Measurements from ENCODE around the gene ABHD17A. TPM values are rescaled to one million over a fixed set of nuclear protein-coding genes. Genes with fewer than 3 reads are reported as not detected.
"Not testable (repeated sequence)": the region's sequence is repeated elsewhere in the genome, so short reads cannot be mapped to it uniquely, and the experiment has no call there.

Gene ABHD17A
- total and polyA plus RNA-seq, 4 donors: 53.5 to 141 (median 122) TPM

- Histone ChIP-seq H3K27me3 (ENCODE audit: control insufficient read depth, insufficient read depth, low read length) (no peaks in the 10 kb centered on the region), H3K27ac (ENCODE audit: low read depth, low read length) (peak overlapping the region; percentile 86), H3K4me3 (ENCODE audit: low read depth, low read length) (peak overlapping the region; percentile 89), H3K4me1 (ENCODE audit: control insufficient read depth, insufficient read depth, low read length) (peaks cover 52% of the 10 kb centered on the region), H3K36me3 (ENCODE audit: control insufficient read depth, insufficient read depth, low read length) (peaks cover 36% of the 10 kb centered on the region), H3K9me3 (ENCODE audit: control insufficient read depth, insufficient read depth, low read length) (no peaks in the 10 kb centered on the region)
- no peak for DNase-seq (ENCODE audit: low read depth in 4 of 6, low spot score in 6 of 6)
- WGBS (ENCODE audit: insufficient coverage): 22% methylated on average over 11 of the region's 11 CpGs
Observed at GRCh38 chr19:1884291-1884718, 991 bp downstream of the ABHD17A start.

- WGBS (ENCODE audit: insufficient coverage): 62% methylated on average over 7 of the region's 8 CpGs
- peak overlapping the region; percentile 86 for H3K27ac ChIP-seq (ENCODE audit: low read depth, low read length)
Observed at GRCh38 chr19:1883784-1884183, 1.5 kb downstream of the ABHD17A start.

GRCh38 chr19:1882786-1883692 is 2.3 kb downstream of the ABHD17A start:
- no peaks in the 10 kb centered on the region for H3K27me3 ChIP-seq (ENCODE audit: control insufficient read depth, insufficient read depth, low read length)
- H3K9me3 ChIP-seq (ENCODE audit: control insufficient read depth, insufficient read depth, low read length): no peaks in the 10 kb centered on the region
- DNase-seq (ENCODE audit: low read depth in 4 of 6, low spot score in 6 of 6): no peak
- 74% methylated on average over 25 of the region's 25 CpGs for WGBS (ENCODE audit: insufficient coverage)
- peaks cover 52% of the 10 kb centered on the region for H3K4me1 ChIP-seq (ENCODE audit: control insufficient read depth, insufficient read depth, low read length)
- peak overlapping the region; percentile 73 for H3K27ac ChIP-seq (ENCODE audit: low read depth, low read length)
- H3K4me3 ChIP-seq (ENCODE audit: low read depth, low read length): peak overlapping the region; percentile 89
- H3K36me3 ChIP-seq (ENCODE audit: control insufficient read depth, insufficient read depth, low read length): peaks cover 46% of the 10 kb centered on the region

More at GRCh38 chr19:1883784-1884183, 1.5 kb downstream of the ABHD17A start:
- no peak for DNase-seq (ENCODE audit: low read depth in 4 of 6, low spot score in 6 of 6)
- Histone ChIP-seq H3K36me3 (ENCODE audit: control insufficient read depth, insufficient read depth, low read length) (peaks cover 41% of the 10 kb centered on the region), H3K4me3 (ENCODE audit: low read depth, low read length) (peak overlapping the region; percentile 89), H3K9me3 (ENCODE audit: control insufficient read depth, insufficient read depth, low read length) (no peaks in the 10 kb centered on the region), H3K27me3 (ENCODE audit: control insufficient read depth, insufficient read depth, low read length) (no peaks in the 10 kb centered on the region), H3K4me1 (ENCODE audit: control insufficient read depth, insufficient read depth, low read length) (peaks cover 52% of the 10 kb centered on the region)

GRCh38 chr19:1882089-1882785 is 3.1 kb downstream of the ABHD17A start:
- no peak overlapping the region for H3K4me3 ChIP-seq (ENCODE audit: low read depth, low read length)
- peak overlapping the region; percentile 73 for H3K27ac ChIP-seq (ENCODE audit: low read depth, low read length)
- WGBS (ENCODE audit: insufficient coverage): 60% methylated on average over 26 of the region's 31 CpGs
- no peak for DNase-seq (ENCODE audit: low read depth in 4 of 6, low spot score in 6 of 6)
- peaks cover 48% of the 10 kb centered on the region for H3K36me3 ChIP-seq (ENCODE audit: control insufficient read depth, insufficient read depth, low read length)
- H3K4me1 ChIP-seq (ENCODE audit: control insufficient read depth, insufficient read depth, low read length): peaks cover 52% of the 10 kb centered on the region
- no peaks in the 10 kb centered on the region for H3K27me3 ChIP-seq (ENCODE audit: control insufficient read depth, insufficient read depth, low read length)
- no peaks in the 10 kb centered on the region for H3K9me3 ChIP-seq (ENCODE audit: control insufficient read depth, insufficient read depth, low read length)

- WGBS (ENCODE audit: insufficient coverage): 74% methylated on average over 20 of the region's 44 CpGs
- H3K4me3 ChIP-seq (ENCODE audit: low read depth, low read length); DNase-seq (ENCODE audit: low read depth in 4 of 6, low spot score in 6 of 6); H3K9me3 ChIP-seq (ENCODE audit: control insufficient read depth, insufficient read depth, low read length); H3K27me3 ChIP-seq (ENCODE audit: control insufficient read depth, insufficient read depth, low read length): not testable (repeated sequence)
- H3K27ac ChIP-seq (ENCODE audit: low read depth, low read length): peak overlapping the region; percentile 73
- peaks cover 50% of the 10 kb centered on the region for H3K36me3 ChIP-seq (ENCODE audit: control insufficient read depth, insufficient read depth, low read length)
- H3K4me1 ChIP-seq (ENCODE audit: control insufficient read depth, insufficient read depth, low read length): peaks cover 55% of the 10 kb centered on the region
Observed at GRCh38 chr19:1881393-1882088, 3.8 kb downstream of the ABHD17A start.

GRCh38 chr19:1880611-1881392 is 4.5 kb downstream of the ABHD17A start:
- Histone ChIP-seq H3K27me3 (ENCODE audit: control insufficient read depth, insufficient read depth, low read length) (no peaks in the 10 kb centered on the region), H3K27ac (ENCODE audit: low read depth, low read length) (no peak overlapping the region), H3K4me1 (ENCODE audit: control insufficient read depth, insufficient read depth, low read length) (peaks cover 60% of the 10 kb centered on the region), H3K36me3 (ENCODE audit: control insufficient read depth, insufficient read depth, low read length) (peaks cover 53% of the 10 kb centered on the region), H3K4me3 (ENCODE audit: low read depth, low read length) (no peak overlapping the region), H3K9me3 (ENCODE audit: control insufficient read depth, insufficient read depth, low read length) (no peaks in the 10 kb centered on the region)
- DNase-seq (ENCODE audit: low read depth in 4 of 6, low spot score in 6 of 6): no peak
- 94% methylated on average over 22 of the region's 35 CpGs for WGBS (ENCODE audit: insufficient coverage)

GRCh38 chr19:1879982-1880381 is 5.3 kb downstream of the ABHD17A start:
- H3K4me1 ChIP-seq (ENCODE audit: control insufficient read depth, insufficient read depth, low read length): peaks cover 62% of the 10 kb centered on the region
- not testable (repeated sequence) for H3K27ac ChIP-seq (ENCODE audit: low read depth, low read length); H3K9me3 ChIP-seq (ENCODE audit: control insufficient read depth, insufficient read depth, low read length); H3K4me3 ChIP-seq (ENCODE audit: low read depth, low read length); H3K27me3 ChIP-seq (ENCODE audit: control insufficient read depth, insufficient read depth, low read length); DNase-seq (ENCODE audit: low read depth in 4 of 6, low spot score in 6 of 6)
- 87% methylated on average over 8 of the region's 17 CpGs for WGBS (ENCODE audit: insufficient coverage)
- H3K36me3 ChIP-seq (ENCODE audit: control insufficient read depth, insufficient read depth, low read length): peaks cover 53% of the 10 kb centered on the region

GRCh38 chr19:1878583-1878982 is 6.7 kb downstream of the ABHD17A start:
- not testable (repeated sequence) for DNase-seq (ENCODE audit: low read depth in 4 of 6, low spot score in 6 of 6); H3K27ac ChIP-seq (ENCODE audit: low read depth, low read length); H3K9me3 ChIP-seq (ENCODE audit: control insufficient read depth, insufficient read depth, low read length); H3K27me3 ChIP-seq (ENCODE audit: control insufficient read depth, insufficient read depth, low read length); H3K4me3 ChIP-seq (ENCODE audit: low read depth, low read length)
- peaks cover 54% of the 10 kb centered on the region for H3K4me1 ChIP-seq (ENCODE audit: control insufficient read depth, insufficient read depth, low read length)
- H3K36me3 ChIP-seq (ENCODE audit: control insufficient read depth, insufficient read depth, low read length): peaks cover 53% of the 10 kb centered on the region
- 82% methylated on average over 6 of the region's 8 CpGs for WGBS (ENCODE audit: insufficient coverage)

- H3K4me3 ChIP-seq (ENCODE audit: low read depth, low read length); H3K27ac ChIP-seq (ENCODE audit: low read depth, low read length); DNase-seq (ENCODE audit: low read depth in 4 of 6, low spot score in 6 of 6); H3K9me3 ChIP-seq (ENCODE audit: control insufficient read depth, insufficient read depth, low read length); H3K27me3 ChIP-seq (ENCODE audit: control insufficient read depth, insufficient read depth, low read length): not testable (repeated sequence)
- WGBS (ENCODE audit: insufficient coverage): 20% methylated on average over 18 of the region's 47 CpGs
- Histone ChIP-seq H3K36me3 (ENCODE audit: control insufficient read depth, insufficient read depth, low read length) (peaks cover 54% of the 10 kb centered on the region), H3K4me1 (ENCODE audit: control insufficient read depth, insufficient read depth, low read length) (peaks cover 54% of the 10 kb centered on the region)
Observed at GRCh38 chr19:1877280-1877660, 8.0 kb downstream of the ABHD17A start.

Data from spinal cord (tissue), 10 donors.